GM18517 (cell line): ENCODE results near the gene MRPL21.

Experiments
- ATAC-seq: cut with Tn5 transposase; IDR thresholded peaks from one replicate; pipeline ENCODE4 v1.9.1; 2021; ENCODE audit warnings: mild to moderate bottlenecking, moderate library complexity; ENCODE audit not compliant: unreplicated experiment

The MRPL21 gene

GRCh38 chr11:68935516-68936357, 32.1 kb upstream of the MRPL21 start:
- ATAC-seq: no peak

- no peak for ATAC-seq
Measured at GRCh38 chr11:68935066-68935465, 31.4 kb upstream of the MRPL21 start.

DNA sequence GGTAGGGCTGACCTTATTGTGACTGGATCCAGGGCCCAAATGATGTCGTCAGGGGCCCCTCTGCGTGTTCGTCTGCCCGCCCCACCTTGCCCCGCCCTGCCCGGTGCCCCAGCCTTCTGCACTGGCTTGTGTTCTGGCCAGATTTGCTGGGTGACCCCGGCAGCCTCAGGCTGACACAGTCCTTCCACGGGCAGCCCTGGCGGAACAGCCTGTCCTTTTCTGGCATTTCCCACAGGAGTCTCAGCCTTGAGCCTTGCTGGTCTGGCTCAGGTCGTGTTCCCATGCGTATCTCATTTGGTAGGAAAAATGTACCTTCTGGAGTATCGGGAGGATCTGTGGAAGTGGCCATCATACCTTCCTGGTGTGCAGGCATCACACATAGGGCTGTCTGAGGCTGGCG, 31.0 kb upstream of the MRPL21 start:
- ATAC-seq: no peak

- no peak for ATAC-seq
Measured at GRCh38 chr11:68934321-68934645, 30.7 kb upstream of the MRPL21 start.

- ATAC-seq: no peak
Measured at GRCh38 chr11:68933605-68934320, 30.1 kb upstream of the MRPL21 start.

DNA sequence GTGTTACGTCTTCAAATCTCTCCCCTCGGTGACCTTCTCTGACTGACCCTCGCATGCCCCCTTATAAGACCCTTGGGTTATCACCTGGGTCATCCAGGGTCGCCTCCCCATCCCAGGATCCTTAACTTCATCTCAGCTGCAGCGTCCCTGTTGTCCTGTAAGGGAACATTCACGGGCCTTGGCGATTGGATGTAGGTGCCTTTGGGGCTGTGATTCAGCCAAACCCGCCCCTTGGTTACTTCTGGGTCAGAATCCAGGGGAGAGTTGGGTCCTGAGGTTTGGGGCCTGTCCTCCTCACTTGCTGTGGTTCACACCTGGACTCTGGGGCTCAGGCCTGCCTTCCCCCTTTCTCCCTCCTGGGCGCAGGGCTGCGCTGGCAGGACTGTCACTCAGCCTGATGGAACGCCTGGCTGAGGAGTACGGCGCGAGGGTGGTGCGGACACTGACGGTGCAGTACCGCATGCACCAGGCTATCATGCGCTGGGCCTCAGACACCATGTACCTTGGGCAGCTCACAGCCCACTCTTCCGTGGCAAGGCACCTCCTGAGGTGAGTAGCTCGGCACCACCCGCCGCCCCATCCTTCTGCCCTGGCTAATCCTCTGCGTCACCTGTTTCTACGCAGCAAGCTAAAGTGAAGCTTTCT, 29.4 kb upstream of the MRPL21 start:
- ATAC-seq: no peak

- ATAC-seq: no peak
Measured at GRCh38 chr11:68932358-68932757, 28.7 kb upstream of the MRPL21 start.

- ATAC-seq: no peak
Measured at GRCh38 chr11:68931911-68932310, 28.3 kb upstream of the MRPL21 start.

DNA sequence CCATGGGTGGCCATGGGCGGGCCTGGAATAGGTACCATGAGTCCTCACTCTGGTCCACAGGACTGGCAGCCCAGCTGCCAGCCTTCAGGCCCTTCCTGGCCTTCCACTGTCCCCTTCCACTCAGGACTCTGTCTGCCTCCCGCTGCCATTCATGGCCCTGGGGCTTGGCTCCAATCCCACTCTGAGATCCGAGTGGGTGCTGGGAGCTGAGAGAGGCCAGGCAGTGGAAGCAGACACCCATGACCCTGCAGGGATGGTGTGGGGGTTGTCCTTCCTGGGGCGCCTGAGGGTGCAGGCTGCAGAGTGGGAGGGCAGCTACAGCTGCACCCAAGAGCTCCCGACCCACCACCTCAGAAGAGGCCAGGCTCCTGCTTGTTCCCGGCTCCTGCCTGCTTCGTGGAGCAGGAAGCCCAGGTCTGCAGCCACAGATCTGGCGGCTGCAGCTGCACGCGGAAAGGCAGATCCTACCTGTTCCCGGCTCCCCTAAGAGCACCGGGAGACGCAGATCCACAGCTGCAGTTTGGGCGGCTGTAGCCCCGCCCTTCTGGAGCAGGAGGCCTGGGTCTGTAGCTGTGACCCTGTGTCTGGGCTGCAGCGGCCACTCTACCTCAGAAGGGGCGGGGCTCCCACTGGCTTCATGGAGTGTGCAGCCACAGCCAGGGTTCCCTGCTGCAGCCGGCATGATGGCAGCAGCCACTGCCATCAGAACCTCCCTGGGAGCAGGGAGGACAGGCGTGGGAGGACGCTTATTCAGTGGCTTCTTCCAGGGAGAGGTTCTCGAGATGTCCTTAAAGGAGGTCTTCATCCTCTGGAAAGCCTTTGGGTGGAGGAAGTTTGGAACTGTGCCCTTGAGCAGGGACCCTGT, 27.6 kb upstream of the MRPL21 start:
- no peak for ATAC-seq

GRCh38 chr11:68929706-68930570, 26.3 kb upstream of the MRPL21 start:
- no peak for ATAC-seq

GRCh38 chr11:68929135-68929534, 25.5 kb upstream of the MRPL21 start:
- no peak for ATAC-seq

GRCh38 chr11:68928136-68928880, 24.7 kb upstream of the MRPL21 start:
- no peak for ATAC-seq

GRCh38 chr11:68927280-68928135, 23.9 kb upstream of the MRPL21 start:
- no peak for ATAC-seq

DNA sequence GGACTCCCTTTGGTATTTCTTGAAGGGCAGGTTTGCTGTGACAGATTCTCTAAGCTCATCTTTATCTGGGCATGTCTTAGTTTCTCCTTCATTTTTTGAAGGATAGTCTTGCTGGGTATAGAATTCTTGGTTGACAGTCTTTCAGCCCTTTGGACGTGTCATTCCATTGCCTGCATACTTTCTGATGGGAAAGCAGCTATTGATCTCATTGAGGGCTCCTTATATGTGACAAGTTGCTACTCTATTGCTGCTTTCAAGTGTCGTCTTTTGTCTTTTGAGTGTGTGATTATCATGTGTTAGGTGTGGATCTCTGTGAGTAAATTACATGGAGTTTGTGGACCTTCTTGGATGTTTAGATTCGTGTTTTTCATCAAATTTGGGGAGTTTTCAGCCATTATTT, 22.0 kb upstream of the MRPL21 start:
- no peak for ATAC-seq

DNA sequence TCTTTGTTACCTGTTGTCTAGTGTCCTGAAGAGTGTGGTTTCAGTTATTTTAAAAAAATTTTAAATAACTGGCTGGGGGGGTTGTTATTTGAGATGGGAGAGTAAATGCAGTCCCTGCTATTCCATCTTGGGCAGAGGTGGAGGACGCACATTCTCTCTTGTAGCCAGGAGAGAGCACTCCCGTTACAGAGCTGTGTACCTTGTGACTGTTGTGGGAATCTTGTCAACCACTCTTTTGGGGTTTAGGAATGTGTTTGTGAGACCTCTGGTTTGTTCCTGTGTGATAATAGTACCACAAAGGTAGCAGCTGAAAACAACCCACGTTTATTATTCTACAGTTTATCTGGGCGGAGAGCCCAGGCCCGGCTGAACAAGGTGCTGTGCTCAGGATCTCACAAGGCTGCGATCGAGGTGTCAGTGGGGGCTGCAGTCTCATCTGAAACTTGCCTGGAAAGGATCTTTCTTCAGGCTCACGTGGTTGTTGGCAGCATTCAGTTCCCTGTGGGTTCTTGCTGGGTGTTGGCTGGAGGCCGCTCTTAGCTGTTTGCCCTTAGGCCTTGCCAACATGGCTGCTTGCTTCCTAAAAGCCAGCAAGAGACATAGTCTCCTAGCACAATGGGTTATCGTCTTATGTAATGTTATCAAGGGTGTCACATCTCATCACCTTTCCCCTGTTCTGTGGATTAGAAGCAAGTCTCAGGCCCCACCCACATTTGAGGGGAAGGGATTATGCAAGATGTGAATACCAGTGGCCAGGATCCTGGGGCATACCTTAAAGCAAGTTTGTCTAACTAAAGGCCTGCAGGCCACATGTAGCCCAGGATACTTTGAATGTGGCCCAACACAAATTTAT, 20.7 kb upstream of the MRPL21 start:
- no peak for ATAC-seq

DNA sequence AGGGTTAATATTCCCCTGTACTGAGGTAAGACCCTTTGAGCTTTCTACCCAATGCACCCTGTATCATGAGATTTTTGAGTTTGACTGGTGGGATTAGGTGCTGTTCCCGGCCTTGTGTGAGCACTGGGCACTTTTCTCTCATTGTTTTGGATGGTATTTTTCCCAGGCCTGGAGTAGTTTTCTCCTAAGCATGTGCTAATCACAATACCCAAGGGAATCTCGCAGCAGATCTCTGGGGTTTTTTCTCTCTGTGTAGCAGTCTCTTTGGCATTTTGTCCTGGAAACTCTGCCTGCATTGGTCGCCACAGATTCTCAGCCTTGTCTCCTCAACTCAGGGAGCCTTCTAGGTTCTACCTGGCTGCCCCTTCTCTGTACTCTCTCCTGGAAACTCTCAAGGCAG, 20.0 kb upstream of the MRPL21 start:
- no peak for ATAC-seq

DNA sequence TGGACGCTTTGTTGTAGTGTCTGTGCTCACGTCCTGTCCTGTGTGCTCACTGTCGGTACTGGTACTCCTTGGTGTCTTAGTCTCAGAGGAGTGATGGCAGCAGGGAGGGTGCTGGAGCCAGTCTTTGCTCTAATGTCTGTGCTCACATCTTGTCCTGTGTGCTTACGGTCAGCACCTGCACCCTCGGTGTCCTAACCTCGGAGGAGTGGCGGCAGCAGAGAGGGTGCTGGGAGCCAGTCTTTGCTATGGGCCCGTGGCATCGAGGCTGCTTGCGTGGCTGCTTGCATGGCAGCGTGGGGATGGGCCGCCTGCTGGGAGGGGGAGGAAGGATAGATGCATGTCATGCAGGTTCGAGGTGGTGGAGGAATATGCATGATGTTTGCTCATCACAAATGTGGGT, 12.8 kb upstream of the MRPL21 start:
- no peak for ATAC-seq

DNA sequence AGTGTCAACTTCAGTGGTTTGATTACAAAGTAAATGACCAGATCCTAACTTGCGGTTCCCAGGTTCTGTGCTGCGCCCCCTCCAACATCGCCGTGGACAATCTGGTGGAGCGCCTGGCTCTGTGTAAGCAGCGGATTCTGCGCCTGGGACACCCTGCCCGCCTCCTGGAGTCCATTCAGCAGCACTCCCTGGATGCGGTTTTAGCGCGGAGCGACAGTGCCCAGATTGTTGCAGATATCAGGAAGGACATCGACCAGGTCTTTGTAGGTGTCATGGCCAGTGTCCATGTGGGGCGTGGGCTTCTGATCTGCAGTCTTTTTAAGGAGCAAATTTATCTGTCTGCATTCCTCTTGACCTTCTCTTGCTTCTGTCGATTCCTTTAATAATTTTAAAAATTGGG, 11.1 kb upstream of the MRPL21 start:
- no peak for ATAC-seq
